GM18873 (cell line): ENCODE results near the gene ZNF653.

ENCODE experiments used
- ATAC-seq: cut with Tn5 transposase; IDR thresholded peaks from one replicate; pipeline ENCODE4 v1.9.1; 2021; ENCODE audit warnings: mild to moderate bottlenecking, moderate library complexity, moderate number of reproducible peaks; ENCODE audit not compliant: unreplicated experiment, low FRiP score

ZNF653 gene, protein sequence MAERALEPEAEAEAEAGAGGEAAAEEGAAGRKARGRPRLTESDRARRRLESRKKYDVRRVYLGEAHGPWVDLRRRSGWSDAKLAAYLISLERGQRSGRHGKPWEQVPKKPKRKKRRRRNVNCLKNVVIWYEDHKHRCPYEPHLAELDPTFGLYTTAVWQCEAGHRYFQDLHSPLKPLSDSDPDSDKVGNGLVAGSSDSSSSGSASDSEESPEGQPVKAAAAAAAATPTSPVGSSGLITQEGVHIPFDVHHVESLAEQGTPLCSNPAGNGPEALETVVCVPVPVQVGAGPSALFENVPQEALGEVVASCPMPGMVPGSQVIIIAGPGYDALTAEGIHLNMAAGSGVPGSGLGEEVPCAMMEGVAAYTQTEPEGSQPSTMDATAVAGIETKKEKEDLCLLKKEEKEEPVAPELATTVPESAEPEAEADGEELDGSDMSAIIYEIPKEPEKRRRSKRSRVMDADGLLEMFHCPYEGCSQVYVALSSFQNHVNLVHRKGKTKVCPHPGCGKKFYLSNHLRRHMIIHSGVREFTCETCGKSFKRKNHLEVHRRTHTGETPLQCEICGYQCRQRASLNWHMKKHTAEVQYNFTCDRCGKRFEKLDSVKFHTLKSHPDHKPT

DNA sequence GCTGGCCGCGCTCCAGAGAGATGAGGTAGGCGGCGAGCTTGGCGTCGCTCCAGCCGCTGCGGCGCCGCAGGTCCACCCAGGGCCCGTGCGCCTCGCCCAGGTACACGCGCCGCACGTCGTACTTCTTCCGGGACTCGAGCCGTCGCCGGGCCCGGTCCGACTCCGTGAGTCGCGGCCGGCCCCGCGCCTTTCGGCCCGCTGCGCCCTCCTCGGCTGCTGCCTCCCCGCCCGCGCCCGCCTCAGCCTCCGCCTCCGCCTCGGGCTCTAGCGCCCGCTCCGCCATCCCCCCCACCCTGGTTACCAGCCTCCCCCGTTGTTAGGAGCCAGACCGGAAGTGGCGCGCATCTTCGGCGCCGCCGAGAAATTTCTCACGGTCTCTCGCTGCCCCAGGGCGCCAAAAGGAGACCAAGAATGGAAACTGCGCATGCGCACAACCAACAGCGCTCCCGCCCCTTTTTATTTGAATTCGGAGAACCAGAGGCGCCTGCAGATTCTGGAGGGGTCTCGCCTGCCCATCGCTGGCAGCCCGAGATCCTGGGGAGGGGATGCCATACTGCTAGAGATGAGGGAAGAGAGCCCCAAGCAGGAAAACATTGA is at the start of gene ZNF653:
TSS of gene ZNF653 (minus strand) at position 336 of the 597 bp plus-strand sequence. CDS start at position 283, 53 bp downstream.
- ATAC-seq, result peak; percentile 26

DNA sequence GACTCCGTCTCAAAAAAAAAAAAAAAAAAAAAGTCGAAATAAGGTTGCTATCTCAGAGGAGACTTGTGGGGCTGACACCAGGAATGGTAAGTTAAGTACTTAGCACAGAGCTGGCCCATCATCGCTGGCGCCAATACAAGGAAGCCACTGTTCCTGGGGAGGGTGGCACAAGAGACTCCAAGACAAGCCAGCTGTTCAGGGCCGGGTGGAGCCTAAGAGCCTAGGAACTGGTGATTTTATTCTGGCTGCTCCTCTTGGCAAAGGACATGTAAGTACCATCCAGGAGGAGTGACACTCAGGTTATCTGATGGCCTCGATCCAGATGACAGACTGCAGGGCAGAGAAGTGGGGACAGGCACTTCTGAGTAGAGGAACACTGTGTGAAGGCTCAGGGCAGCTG is 49.6 kb upstream of the ZNF653 start:
- ATAC-seq, result no peak

DNA sequence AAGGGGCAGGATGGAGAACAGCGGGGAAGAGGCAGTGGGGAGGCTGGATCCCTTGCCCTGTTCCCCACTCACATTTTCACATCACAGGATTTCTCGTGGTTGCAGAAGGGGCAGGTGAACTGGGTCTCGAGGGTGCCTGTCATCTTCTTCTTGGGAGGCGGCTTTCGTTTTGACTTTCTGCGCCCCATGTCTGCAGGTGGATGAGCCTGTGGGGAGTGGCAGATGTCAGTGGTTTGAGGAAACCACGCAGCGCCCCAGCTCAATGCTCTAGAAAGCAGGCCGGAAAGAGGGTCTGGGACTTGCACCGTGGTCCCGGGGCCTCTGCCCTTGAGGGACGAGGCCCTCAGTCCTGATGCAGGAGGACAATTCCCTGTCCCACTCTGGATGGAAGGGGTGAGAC is 48.5 kb upstream of the ZNF653 start:
- ATAC-seq, result no peak

DNA sequence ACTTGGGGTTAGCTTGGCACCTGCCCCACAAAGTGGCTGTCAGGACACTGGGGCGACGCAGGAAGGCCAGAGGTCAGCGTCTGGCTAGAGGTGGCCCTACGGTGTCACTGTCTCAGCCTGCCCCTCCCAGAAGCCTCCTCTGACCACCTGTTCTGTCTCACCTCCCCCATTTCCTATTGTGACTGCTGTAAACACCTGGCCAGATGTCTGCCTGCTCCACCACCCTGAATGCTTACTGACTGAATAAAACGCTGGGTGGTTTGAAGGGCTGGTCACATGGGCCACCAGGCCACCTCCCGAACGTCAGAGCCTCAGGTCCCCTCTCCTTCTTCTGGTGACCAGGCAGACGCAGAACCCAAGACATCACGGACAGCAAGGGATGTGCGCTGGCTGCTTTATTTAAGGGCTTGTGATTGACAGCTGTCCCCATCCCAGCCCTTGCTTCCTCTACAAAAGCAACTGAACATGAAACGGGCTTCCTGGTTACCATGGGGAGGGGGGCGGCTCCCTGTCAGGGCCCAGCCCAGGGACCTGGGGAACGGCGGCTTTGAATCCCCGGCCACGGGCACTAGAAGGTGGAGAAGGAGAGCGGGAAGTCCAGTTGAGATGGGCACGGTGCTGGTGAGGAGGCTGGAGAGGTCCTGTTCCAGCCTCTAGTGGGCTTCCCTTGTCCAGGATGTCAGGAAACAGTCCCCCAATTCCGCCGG is 47.2 kb upstream of the ZNF653 start:
- no peak for ATAC-seq

DNA sequence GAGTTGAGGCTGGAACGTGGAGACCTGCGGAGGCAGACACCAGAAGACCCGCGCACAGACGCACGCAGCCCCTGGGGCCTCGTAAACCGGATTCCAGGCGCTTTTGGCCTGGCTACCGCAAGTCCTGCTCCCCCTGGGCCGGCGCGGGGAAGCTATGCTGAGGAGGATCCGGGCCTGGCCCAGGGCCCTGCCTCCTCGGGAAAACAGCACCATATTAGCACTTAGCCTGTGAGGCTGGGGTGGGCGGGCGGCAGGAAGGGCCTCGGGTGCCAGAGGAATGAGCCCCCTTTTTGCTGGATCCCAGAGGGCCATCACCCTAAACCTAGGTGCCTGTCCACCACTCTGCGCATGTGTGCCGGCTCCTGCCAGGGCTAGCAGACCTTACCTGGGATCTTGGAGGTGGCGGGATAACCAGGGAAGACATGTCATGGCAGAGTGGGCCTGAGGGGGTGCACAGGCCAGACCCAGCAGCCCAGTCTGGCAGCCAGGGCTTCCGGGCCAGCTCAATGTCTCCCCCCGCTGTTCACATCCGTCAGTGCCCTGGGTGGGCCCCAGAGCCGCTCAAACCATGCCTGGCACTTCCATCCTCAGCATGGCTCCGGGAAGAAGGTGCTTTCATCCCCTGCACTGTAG is 46.1 kb upstream of the ZNF653 start:
- no peak for ATAC-seq

DNA sequence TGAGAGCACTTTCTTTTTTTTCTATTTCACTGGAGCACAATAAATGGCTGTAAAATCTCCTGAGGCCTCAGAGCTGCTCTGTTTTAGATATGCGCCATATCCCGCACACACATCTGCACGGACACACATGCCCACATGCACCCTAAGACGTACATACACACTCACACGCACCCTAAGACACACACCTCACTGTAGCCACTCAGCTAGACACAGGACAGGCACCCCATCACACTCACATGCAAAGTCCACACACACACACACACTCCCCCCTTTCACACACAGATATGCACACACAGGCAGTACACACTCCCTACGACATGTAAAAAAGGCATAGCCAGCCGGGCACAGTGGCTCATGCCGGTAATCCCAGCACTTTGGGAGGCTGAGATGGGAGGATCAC is 44.6 kb upstream of the ZNF653 start:
- no peak for ATAC-seq

DNA sequence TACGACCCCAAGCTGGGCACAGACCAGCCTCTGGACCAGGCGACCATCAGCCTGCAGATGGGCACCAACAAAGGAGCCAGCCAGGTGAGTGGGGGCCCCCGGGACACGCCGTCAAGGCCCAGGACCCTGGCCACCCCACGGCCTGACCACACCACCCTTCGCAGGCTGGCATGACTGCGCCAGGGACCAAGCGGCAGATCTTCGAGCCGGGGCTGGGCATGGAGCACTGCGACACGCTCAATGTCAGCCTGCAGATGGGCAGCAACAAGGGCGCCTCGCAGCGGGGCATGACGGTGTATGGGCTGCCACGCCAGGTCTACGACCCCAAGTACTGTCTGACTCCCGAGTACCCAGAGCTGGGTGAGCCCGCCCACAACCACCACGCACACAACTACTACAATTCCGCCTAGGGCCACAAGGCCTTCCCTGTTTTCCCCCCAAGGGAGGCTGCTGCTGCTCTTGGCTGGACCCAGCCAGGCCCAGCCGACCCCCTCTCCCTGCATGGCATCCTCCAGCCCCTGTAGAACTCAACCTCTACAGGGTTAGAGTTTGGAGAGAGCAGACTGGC is 43.8 kb upstream of the ZNF653 start:
- ATAC-seq, result no peak

DNA sequence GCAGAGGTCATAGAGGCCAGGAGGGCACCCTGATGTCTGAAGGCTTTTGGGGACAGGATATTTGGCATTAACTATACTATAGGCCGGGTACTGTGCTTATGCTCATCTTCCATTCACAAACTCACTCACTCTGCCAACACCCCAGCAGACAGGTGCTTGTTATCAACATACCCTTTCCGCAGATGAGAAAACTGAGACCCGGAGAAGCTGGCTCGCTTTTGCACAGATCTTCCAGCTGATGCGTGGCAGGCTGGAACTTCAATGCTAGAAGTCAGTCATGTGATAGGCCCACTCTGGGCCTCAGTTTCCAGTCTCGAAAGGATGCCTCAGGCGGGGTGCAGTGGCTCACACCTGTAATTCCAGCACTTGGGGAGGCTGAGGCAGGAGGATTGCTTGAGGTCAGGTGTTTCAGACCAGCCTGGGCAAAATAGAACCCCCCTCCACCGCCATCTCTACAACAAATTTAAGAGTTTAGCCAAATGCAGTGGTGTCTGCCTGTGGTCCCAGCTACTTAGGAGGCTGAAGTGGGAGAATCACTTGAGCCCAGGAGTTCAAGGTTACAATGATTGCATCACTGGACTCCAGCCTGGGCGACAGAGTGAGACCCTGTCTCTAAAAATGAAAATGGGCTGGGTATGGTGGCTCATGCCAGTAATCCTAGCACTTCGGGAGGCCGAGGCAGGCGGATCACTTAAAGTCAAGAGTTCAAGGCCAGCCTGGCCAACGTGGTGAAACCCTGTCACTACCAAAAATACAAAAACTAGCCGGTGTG is 42.5 kb upstream of the ZNF653 start:
- ATAC-seq, result no peak

DNA sequence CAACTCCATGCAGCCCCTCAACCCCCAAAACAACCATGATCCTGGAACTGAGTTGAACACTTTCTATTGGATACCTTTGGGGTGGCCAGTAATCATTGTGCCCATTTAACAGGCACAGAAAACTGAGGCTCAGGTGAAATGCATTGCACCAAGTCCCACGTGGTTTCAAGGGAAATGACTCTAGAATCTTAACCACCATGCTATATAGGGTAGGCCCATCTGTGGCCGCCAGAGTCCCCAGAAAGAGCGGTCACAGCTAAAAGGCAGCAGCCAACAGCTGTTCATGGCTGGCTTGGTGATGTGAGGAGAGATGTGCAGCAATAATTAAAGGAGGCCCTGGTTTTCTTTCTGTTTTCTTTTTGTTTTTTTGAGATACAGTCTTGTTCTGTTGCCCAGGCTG is 35.6 kb upstream of the ZNF653 start:
- no peak for ATAC-seq

DNA sequence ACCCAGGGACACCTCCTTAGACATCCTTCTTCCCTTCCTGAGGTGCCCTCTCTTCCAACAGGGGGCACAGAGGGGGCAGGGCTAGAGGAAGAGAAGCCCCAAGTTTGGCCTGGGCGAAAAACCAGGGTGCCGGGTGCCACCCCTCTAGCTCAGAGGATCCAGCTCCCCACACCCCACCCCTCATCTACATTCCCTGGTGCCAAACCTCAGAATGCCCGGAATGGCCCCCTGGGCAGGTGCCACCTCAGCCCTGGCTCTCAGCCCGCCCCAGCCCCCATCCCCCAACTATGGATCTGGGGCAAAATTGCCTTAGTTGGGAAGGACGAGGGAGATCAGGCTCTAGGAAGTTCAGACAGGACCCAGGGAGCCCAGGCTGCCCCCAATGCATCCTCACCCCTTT is 35.0 kb upstream of the ZNF653 start:
- ATAC-seq, result no peak

DNA sequence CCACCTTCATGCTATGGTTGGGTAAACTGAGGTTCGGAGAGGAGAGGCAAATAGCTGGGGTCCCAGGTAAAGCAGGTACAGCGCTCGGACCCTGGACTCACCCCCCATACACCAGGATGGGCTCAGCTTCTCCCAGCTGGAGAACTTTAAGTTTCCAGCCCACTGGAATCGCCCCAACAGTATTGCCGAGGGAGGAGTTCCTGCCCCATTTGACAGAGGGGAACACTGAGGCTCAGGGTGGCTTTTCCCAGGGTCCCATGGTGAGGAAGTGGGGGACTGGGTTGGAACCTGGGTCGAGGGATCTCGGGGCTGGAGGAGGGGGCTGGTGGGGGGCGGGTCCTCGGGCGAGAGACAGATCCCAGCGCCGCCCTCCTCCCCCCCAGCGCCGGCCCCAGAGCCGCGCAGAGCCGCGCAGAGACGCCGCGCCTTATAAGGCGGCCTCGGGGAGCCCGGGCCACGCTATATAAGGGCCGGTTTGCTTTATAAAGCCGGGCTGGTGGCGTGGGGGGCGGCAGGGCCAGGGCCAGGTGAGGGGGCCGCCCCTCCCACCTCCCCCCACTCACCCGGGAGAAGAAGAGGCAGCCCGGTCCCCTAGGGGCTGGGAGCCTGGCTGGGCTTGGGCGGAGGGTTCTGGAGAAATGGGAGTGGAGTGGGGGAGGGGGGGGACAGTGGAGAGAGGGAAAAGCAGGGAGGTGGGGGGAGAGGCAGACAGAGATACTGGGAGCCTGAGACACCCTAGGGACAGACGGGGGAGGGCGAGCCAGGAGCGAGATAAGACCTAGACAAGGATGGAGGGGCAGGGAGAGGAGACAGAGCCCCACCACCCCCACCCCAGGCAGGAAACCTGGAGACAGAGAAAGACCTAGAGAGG is 34.1 kb upstream of the ZNF653 start:
- ATAC-seq, result no peak

DNA sequence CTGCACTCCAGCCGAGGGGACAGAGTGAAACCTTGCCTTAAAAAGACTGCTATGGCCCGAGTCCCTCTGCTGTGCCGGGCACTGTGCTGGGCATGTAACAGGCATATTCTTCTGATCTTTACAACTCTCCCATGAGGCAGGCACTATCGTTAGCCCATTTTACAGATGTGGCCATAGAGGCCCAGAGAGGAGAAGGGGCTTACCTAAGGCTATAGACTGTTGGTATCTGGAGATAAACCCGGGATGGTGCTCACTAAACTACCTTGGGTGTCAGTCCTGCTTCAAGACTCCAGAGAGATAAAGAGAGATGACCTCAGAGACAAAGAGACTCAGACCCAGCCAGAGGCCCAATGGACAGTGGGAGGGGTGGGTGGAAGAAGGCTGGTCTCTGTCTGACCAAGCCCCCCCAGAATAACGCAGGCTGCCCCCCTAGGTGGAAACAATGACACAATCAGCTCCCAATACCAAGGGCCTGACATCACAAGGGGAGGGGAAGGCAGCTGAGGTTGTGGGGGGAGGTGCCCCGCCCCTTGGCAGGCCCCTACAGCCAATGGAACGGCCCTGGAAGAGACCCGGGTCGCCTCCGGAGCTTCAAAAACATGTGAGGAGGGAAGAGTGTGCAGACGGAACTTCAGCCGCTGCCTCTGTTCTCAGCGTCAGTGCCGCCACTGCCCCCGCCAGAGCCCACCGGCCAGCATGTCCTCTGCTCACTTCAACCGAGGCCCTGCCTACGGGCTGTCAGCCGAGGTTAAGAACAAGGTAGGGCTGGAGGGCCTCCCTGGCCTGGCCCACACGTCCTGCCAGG is 32.8 kb upstream of the ZNF653 start, which contains the start of gene CNN1:
TSS of gene CNN1 (plus strand) at position 620 of the 805 bp plus-strand sequence. CDS start at position 697, 77 bp downstream.
- ATAC-seq, result no peak

DNA sequence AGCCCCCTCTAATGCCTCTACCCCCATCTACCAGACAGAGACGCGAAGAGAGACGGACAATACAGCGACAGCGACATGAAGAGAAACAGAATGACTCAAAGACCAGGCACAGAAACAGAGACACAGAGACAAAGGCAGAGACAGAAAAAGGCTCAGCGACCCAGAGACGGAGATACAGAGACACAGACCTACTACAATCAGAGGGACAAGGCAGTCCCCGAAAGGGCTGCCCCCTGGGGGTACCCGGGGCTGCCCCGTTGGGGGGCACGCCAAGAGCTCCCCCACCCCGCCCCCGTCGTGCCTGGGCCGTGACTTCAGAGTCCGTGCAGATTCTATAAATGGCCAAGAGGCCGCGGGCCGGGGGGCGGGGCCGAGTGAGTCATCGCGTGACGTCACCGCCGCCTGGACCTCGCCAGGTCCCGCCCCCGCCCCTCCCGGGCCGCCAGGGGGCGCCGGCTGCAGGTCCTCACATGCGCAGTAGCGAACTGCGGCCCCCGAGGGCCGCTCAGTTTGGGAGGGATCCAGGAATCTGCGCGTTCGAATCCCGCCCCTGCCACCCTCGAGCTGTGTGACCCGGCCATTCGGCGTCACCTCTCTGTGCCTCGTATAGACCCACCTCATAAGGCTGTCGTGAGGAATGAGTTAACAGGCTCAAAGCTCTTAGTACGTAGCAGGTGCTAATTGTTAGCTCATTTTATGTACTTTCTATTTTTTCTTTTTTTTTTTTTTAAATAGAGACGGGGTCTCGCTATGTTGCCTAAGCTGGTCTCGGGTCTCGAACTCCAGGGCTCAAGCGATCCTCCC is 30.4 kb upstream of the ZNF653 start:
- no peak for ATAC-seq

DNA sequence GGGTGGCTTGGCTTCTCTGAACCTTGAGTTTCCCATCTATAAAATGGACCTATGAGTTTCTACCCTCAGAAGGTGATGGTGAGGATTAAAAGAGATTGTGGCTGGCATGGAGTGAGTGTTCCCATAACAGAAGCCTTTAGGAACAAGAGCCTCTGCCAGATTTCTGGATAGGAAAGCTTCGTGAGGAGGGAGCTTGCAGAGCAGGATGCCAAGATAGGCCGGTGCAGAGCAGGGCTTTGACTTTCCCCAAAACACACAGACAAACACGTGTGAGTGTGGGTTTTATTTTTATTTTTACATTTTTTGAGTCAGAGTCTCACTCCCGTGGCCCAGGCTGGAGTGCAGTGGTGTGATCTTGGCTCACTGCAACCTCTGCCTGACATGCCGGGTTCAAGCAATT is 29.3 kb upstream of the ZNF653 start:
- ATAC-seq, result no peak

DNA sequence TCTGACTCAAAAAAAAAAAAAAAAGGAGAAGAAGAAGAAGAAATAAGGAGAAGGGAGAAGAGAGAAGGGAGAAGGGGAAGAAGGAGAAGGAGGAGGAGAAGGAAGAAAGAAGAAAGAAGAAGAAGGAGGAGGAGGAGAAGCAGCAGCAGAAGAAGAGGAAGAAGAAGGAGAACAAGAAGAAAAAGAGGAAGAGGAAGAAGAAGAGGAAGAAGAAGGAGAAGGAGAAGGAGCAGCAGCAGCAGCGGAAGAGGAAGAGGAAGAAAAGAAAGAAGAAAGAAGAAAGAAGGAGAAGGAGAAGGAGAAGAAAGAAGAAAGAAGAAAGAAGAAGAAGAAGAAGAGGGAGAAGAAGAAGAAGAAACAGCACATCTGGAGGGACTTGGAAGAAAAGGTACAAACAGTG is 28.9 kb upstream of the ZNF653 start:
- ATAC-seq, result no peak

DNA sequence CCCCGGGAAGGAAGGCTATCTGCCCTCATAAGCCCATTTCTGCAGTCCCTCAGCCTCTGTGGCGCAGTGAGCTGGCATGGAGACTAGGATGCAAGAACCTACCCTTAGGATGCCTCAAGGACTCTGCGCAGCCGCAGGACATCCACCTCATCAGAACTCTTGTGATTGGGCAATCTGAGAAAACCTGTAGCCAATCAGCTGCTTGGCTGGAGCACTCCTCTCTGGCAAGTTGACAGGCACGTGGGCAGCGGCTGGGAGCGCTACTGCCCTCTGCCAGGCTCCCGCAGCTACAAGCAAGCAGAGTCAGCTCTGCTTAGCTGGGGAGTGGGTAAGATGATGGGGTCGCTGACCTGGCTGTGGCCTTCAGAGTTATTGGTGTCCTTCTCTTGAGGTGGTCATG is 24.8 kb upstream of the ZNF653 start:
- no peak for ATAC-seq
